ENCODE measurements around the gene KIRREL3.

The KIRREL3 gene

DNA sequence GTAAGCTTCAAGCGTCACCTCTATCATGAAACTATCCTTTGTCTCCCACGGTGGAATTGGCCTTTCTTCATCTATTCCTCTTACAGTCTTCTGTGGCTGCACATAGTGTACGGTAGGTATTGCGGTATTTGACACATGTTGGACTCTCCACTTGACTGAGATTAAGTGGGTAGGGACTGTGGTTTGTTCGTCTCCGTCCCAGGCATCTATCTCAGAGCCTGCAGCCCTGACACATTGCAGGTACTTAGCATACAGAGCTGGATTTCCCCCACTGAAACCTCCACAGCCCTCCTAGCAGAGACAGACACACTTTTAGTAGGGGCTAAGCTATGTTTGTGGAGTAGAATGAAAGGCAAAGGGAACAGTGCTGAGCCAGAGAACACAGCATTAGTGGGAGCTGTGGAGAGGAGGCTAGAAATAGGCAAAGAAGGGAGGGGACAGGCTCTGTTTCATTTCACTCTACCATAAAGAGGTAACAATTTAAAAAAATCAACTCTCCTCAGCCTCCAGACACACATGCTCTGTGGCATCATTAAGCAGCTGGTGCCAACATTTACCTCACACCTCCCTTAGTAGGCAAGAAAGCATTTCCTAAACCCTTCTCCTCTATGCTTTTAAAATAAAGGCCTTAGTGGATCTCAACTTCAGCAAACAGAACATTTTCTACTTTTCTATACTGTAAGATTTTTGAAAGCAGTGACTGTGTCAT is 277.5 kb downstream of the KIRREL3 start:
- H3K27me3 ChIP-seq (ENCODE audit: low read length), result no peaks in the 10 kb centered on the region
- no peaks in the 10 kb centered on the region for H3K79me2 ChIP-seq (ENCODE audit: insufficient read depth, low read length)
- H3K4me3 ChIP-seq (ENCODE audit: insufficient read depth, low read length, poor library complexity, severe bottlenecking), result no peak overlapping the region
- no peak overlapping the region for H3K9ac ChIP-seq (ENCODE audit: low read length)
- no peak overlapping the region for H3K27ac ChIP-seq (ENCODE audit: low read depth, low read length)
- TF ChIP-seq EZH2phosphoT487 (conservative IDR thresholded peaks at IDR 0.05; ENCODE audit: low read length), result no peak
- TF ChIP-seq, protein P1, sequence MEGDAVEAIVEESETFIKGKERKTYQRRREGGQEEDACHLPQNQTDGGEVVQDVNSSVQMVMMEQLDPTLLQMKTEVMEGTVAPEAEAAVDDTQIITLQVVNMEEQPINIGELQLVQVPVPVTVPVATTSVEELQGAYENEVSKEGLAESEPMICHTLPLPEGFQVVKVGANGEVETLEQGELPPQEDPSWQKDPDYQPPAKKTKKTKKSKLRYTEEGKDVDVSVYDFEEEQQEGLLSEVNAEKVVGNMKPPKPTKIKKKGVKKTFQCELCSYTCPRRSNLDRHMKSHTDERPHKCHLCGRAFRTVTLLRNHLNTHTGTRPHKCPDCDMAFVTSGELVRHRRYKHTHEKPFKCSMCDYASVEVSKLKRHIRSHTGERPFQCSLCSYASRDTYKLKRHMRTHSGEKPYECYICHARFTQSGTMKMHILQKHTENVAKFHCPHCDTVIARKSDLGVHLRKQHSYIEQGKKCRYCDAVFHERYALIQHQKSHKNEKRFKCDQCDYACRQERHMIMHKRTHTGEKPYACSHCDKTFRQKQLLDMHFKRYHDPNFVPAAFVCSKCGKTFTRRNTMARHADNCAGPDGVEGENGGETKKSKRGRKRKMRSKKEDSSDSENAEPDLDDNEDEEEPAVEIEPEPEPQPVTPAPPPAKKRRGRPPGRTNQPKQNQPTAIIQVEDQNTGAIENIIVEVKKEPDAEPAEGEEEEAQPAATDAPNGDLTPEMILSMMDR (IDR thresholded peaks at IDR 0.05; ENCODE audit: insufficient read depth, low read length, poor library complexity, severe bottlenecking), result no peak
- H3F3A ChIP-seq (ENCODE audit: insufficient read depth), result no peaks in the 10 kb centered on the region
- no peaks in the 10 kb centered on the region for H3K36me3 ChIP-seq (ENCODE audit: low read length)
- H3K9me2 ChIP-seq (replicated peaks; ENCODE audit: insufficient read depth, low read length), result no peaks in the 10 kb centered on the region
- no peaks in the 10 kb centered on the region for H3K9me3 ChIP-seq (ENCODE audit: insufficient read depth, low read length)
- no peak overlapping the region for H3K4me2 ChIP-seq (ENCODE audit: low read depth, low read length, poor library complexity, severe bottlenecking)
- H2AFZ ChIP-seq (ENCODE audit: low read depth, low read length, severe bottlenecking), result no peak overlapping the region
- H4K20me1 ChIP-seq (ENCODE audit: low read depth, low read length), result no peaks in the 10 kb centered on the region

DNA sequence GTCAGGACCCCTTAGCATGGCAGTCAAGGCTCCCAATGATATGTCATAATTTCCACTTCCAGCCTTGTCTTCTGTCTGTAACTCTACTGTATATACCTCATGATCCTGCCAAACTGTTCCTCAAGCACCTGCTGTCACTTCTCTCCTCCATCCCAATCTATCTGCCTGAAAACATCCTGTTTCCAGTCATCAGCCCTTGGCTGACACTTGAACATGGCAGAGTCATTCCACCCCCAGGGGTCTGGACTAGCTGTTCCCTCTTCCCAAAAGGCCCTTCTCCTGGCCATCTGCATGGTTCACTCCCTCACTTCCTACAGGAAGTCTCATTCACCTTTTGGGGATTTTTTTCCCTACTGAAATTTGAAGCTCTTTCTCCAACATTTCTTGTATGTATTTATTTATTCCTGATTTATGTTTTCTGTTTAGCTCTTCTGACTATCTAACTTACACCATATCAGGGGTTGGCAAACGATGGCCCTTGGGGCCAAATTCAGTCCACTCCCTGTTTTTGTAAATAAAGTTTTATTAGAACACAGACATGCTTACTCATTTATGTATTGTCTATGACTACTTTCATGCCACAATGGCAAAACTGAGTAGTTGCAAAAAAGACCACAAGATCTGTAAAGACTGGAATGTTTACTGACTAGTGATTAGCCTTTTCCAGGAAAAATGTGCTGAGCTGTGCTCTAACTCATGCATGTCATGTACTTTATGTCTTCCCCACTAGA is 278.4 kb downstream of the KIRREL3 start:
- no peak overlapping the region for H3K9ac ChIP-seq (ENCODE audit: low read length)
- no peaks in the 10 kb centered on the region for H4K20me1 ChIP-seq (ENCODE audit: low read depth, low read length)
- H3F3A ChIP-seq (ENCODE audit: insufficient read depth), result no peaks in the 10 kb centered on the region
- no peaks in the 10 kb centered on the region for H3K9me2 ChIP-seq (replicated peaks; ENCODE audit: insufficient read depth, low read length)
- no peaks in the 10 kb centered on the region for H3K9me3 ChIP-seq (ENCODE audit: insufficient read depth, low read length)
- TF ChIP-seq EZH2phosphoT487 (conservative IDR thresholded peaks at IDR 0.05; ENCODE audit: low read length), result no peak
- TF ChIP-seq, protein P1 (IDR thresholded peaks at IDR 0.05; ENCODE audit: insufficient read depth, low read length, poor library complexity, severe bottlenecking), result no peak
- H3K79me2 ChIP-seq (ENCODE audit: insufficient read depth, low read length), result no peaks in the 10 kb centered on the region
- H3K4me2 ChIP-seq (ENCODE audit: low read depth, low read length, poor library complexity, severe bottlenecking), result no peak overlapping the region
- no peak overlapping the region for H2AFZ ChIP-seq (ENCODE audit: low read depth, low read length, severe bottlenecking)
- H3K36me3 ChIP-seq (ENCODE audit: low read length), result no peaks in the 10 kb centered on the region
- no peak overlapping the region for H3K4me3 ChIP-seq (ENCODE audit: insufficient read depth, low read length, poor library complexity, severe bottlenecking)
- no peak overlapping the region for H3K27ac ChIP-seq (ENCODE audit: low read depth, low read length)
- H3K27me3 ChIP-seq (ENCODE audit: low read length), result no peaks in the 10 kb centered on the region

DNA sequence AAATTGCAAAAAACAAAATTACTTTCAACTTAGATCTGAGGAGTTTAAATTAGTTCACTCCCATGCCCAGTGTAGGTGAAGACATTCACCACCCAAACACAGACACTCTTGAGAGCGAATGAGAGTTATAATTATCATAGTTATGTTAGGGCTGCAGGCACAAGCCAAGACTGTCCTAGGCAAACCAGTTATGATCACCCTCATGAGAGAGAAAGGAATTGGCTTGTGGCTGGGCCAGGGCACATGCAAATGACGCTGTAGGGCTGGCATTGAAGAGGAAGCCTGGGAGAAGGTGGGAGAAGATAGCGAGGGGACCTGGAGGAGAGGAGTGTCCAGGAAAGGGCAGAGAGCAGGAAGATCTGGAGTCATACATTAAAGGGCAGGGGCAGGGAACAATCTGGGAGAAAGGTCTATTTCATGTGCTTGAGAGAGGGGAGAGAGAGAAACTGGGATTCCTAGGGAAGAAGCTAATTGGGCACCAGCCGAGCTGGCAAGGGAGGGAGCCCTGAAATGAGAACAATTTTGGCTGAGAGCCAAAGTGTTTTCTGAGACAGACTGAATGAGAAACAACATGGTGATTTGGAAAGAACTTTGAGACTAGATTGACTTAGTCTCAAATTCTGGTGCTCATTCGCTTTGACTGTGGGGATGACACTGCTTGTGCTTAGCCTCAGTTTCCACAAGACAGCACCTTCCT is 279.9 kb downstream of the KIRREL3 start:
- no peaks in the 10 kb centered on the region for H3K27me3 ChIP-seq (ENCODE audit: low read length)

More for the DNA sequence above, 279.9 kb downstream of the KIRREL3 start:
- no peaks in the 10 kb centered on the region for H3K79me2 ChIP-seq (ENCODE audit: insufficient read depth, low read length)
- no peak overlapping the region for H3K27ac ChIP-seq (ENCODE audit: low read depth, low read length)
- H3K9me3 ChIP-seq (ENCODE audit: insufficient read depth, low read length), result no peaks in the 10 kb centered on the region
- no peaks in the 10 kb centered on the region for H3F3A ChIP-seq (ENCODE audit: insufficient read depth)
- no peaks in the 10 kb centered on the region for H3K36me3 ChIP-seq (ENCODE audit: low read length)
- TF ChIP-seq, protein P1 (IDR thresholded peaks at IDR 0.05; ENCODE audit: insufficient read depth, low read length, poor library complexity, severe bottlenecking), result no peak
- TF ChIP-seq EZH2phosphoT487 (conservative IDR thresholded peaks at IDR 0.05; ENCODE audit: low read length), result no peak
- no peak overlapping the region for H3K4me2 ChIP-seq (ENCODE audit: low read depth, low read length, poor library complexity, severe bottlenecking)
- H4K20me1 ChIP-seq (ENCODE audit: low read depth, low read length), result no peaks in the 10 kb centered on the region
- H3K4me3 ChIP-seq (ENCODE audit: insufficient read depth, low read length, poor library complexity, severe bottlenecking), result no peak overlapping the region
- H3K9ac ChIP-seq (ENCODE audit: low read length), result no peak overlapping the region
- no peak overlapping the region for H2AFZ ChIP-seq (ENCODE audit: low read depth, low read length, severe bottlenecking)
- H3K9me2 ChIP-seq (replicated peaks; ENCODE audit: insufficient read depth, low read length), result no peaks in the 10 kb centered on the region

Data from SU-DHL-6 (cell line).